HG03571 (cell line): ENCODE data around the gene ASPSCR1.

Source experiments
- ATAC-seq: cut with Tn5 transposase; IDR thresholded peaks from one replicate; pipeline ENCODE4 v1.9.1; 2021; ENCODE audit not compliant: unreplicated experiment

Gene ASPSCR1, protein sequence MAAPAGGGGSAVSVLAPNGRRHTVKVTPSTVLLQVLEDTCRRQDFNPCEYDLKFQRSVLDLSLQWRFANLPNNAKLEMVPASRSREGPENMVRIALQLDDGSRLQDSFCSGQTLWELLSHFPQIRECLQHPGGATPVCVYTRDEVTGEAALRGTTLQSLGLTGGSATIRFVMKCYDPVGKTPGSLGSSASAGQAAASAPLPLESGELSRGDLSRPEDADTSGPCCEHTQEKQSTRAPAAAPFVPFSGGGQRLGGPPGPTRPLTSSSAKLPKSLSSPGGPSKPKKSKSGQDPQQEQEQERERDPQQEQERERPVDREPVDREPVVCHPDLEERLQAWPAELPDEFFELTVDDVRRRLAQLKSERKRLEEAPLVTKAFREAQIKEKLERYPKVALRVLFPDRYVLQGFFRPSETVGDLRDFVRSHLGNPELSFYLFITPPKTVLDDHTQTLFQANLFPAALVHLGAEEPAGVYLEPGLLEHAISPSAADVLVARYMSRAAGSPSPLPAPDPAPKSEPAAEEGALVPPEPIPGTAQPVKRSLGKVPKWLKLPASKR

GRCh38 chr17:81977211-81977808 is at the start of gene ASPSCR1:
TSS of gene ASPSCR1 (plus strand) at chr17:81977629. CDS start at chr17:81977647, 18 bp downstream.
- ATAC-seq, result peak; percentile 80

DNA sequence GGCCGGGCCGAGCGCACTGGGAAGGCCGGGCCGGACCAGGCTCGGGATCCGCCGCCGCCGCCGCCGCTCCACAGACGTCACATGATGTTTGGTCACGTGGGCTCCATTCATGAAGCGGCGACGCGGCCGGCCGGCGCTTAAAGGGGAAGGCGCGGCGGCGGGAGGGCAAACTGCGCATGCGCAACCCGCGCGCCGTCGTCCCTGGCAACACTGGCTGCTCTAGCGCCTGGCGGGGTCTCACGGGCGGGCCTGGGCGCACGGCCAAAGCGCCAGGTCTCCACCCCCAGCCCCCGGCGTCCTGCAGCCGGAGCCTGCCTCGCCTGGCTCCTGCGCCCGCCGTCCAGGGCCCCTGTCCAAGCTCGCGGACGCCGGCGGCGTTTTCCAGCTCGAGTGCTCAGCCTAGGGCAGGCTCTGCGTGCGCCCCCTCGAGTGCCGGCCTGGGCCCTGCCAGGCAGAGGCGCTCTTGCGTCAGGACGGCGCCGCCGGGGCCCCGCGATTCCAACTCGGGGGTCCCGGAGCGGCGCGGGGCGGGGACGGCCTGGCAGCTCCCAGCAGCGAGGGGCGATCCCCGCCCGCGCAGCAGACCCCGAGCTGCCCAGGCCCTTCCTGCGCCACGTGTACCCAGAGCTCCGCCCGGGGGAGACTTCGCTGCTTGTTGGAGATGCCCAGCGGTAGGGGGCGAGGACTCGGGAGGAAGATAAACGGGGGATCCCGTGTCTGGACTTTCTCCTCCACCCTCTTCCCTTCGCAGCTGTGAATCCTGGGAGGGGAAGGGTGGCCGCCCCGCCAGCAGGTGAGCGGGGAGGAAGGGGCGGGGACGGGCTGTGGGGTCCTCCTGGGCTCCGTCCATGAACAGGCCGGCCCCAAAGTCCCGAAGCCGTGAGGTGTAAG is 49.5 kb upstream of the ASPSCR1 start, which contains the start of gene MAFG:
Gene MAFG, minus strand, starts transcription at position 83 of the 891 bp plus-strand sequence. CDS start 4,550 bp downstream, outside the sequence.
- ATAC-seq, result peak; percentile 46

DNA sequence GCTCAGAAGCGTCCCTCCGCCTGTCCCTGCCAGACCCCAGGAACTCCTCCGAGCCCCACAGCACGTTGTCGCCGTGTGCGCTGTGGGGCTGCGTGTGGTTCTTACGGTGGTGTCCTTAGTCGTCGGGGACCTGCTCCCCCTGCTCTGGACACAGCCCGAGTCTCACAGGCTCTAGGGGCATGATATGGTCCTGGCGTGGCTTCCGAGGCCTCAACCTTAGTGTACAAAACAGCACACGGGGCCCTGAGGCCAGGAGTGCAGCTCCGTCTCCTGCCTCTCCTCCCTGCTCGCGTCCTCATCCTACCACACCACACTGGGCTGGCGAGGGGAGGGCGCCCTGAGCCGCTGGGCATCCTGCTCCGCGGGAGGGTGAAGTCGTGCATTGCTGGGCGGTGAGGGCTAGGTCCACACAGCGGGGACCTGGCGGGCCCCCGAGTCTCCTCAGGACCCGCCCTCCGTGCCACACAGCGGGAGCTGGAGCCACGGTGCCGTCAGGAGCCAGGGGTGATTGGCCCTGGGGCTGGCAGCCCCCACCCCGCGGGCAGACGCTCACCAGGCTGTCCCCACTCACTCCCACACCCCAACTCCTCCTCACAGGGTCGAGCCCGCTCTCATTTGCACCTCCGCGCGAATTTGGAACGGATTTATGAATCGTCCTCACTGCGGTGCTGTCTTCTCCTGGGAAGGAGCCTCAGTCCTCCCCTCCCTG is 48.7 kb upstream of the ASPSCR1 start:
- no peak for ATAC-seq

- no peak for ATAC-seq
These were observed 47.9 kb upstream of the ASPSCR1 start for GRCh38 chr17:81929253-81930141.

GRCh38 chr17:81930142-81931125 is 47.0 kb upstream of the ASPSCR1 start:
- no peak for ATAC-seq

GRCh38 chr17:81931189-81931556 is 46.3 kb upstream of the ASPSCR1 start:
- ATAC-seq, result no peak

DNA sequence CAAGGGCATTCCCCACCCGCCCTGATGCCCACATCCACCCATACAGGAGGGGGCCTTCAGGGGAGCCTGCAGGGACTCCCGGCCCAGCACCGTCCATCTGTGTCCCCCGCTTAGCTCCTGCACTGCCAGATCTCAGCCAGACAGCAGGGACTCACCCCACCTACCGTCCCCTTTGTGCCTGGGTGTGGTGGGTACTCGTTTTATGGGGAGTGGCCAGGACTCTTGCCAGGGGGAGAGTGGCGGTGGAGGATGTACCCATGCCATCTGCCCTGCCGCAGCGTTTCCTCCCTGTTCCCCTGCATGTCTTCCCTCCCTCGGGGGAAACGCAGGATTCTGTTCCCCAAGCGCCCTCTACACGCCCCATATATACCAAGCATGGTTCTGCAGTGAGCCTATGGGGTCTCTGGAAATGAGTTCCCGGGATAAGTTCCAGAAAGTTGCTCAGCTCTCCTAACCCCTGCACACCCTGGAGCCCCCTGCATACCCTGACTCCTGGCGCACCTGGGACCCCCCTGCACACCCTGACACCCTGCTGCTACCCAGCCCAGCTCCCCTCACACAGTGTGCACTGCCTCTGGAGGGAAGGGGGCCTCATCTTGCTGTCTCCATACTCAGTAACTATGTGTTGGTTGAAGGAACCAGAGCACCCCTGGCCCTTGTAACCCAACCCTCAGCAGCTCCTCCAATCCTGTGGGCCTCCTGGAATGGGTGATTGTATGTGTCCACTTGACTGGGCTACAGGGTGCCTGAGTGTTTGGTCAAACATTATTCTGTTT is 45.7 kb upstream of the ASPSCR1 start:
- ATAC-seq, result no peak

GRCh38 chr17:81932333-81932983 is 45.0 kb upstream of the ASPSCR1 start:
- ATAC-seq, result no peak

- ATAC-seq, result no peak
These were observed 44.2 kb upstream of the ASPSCR1 start for GRCh38 chr17:81933178-81933699.

GRCh38 chr17:81934098-81934757 is 43.2 kb upstream of the ASPSCR1 start:
- no peak for ATAC-seq

DNA sequence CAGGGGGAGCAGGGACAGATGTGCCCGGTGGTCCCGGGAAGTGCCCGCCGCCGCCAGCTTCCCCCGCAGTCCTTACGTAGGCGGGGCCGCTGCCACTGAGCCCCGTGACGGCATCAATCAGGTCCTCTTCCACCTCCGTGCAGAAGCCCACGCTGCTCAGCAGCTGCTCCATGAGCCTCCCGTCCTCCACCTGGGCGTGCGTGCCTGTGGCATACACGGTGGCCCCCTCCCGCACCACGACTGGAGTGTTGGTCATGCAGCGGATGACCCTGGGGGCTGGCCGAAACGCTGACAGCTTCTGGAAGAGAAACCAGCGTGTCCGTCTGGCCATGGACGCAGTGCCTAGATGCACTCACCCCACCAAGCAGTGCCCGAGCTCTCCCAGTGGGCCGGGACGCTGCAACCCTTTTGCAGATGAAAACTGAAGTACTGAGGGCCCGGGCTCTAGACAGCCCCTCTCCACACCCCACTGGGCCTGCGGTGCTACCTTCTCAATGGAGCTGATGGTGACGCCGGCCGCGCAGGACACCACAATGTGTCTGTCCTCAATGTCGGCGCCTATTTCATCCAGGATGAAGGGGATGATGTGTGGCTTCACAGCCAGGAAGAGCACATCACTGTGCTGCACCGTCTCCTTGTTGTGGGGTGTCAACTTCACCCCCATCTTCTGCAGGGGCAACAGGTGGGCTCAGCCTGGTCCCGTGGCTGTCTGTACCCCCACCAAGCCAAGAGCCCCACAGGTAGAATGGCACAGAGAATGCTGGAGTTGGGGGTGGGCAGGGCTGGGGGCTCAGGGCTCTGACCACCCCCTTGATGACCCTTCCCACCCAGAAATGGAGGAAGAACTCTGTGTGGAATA is 42.4 kb upstream of the ASPSCR1 start:
- no peak for ATAC-seq

DNA sequence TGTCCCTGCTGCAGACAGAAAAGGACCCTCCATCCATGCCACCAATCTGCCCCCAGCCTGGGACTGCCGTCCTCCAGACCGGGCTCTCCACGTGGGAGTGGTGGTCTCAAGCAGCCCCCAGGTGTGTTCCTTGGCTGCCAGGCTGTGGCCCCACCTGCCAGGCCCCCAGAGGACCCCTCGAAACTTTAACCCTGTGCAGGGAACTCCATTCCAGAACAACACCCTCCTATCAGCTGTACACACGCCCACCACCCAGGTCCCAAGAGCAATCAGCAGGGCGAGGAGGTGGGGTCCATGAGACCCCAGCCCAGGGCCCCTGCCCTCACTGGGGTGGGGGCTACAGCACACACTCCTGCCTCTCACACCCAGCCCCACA is 41.7 kb upstream of the ASPSCR1 start:
- no peak for ATAC-seq

- ATAC-seq, result no peak
These were observed 38.2 kb upstream of the ASPSCR1 start for GRCh38 chr17:81939218-81939617.

DNA sequence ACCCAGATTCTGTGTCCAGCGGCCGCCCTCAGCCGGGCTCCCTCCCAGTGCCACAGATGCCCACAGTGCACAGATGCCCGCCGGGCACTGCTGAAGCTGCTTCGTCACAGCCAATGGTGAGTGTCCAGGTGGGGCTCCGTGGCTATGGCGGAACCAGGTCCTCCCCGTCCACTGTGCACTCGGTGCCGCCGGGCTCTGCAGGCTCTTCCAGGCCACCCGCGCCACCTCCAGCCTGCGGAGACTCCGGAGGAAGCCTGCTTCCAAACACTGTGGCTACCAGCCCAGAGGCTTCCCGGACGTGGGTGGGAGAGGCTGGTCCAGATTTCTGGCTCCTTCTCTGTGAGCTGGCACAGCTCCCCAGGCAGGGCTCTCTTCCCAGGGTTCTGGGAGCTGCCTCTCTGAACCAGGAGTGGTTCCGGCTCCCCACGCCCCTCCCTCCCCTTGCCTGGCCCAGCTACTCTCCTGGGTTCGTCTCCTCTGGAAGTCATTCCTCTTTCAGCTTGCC is 37.5 kb upstream of the ASPSCR1 start:
- ATAC-seq, result no peak
